SU-DHL-6 (cell line): ENCODE results near the gene GNPNAT1.

Source experiments
- H2AFZ ChIP-seq: fragments of 200-600 bp; sonication (generic); 2 replicates; pipeline ENCODE4 v1.6.1; 2014; ENCODE audit warnings: low read depth, mild to moderate bottlenecking, moderate library complexity, mixed read lengths, antibody characterized with exemption, low read length; ENCODE audit not compliant: severe bottlenecking
- H3F3A ChIP-seq: fragments of 200-600 bp; shearing (Covaris generic); 2 replicates; pipeline ENCODE4 v1.6.0; 2016; ENCODE audit warnings: antibody characterized with exemption, mild to moderate bottlenecking; ENCODE audit not compliant: insufficient read depth
- H3K27ac ChIP-seq: fragments of 200-600 bp; sonication (generic); 2 replicates; pipeline ENCODE4 v1.5.1; 2016; ENCODE audit warnings: low read depth, mild to moderate bottlenecking, low read length, moderate library complexity, mixed read lengths
- H3K27me3 ChIP-seq: fragments of 200-600 bp; sonication (generic), shearing (Covaris generic); 2 replicates; pipeline ENCODE4 v1.6.0; 2014; ENCODE audit warnings: mild to moderate bottlenecking, low read length
- H3K36me3 ChIP-seq: fragments of 200-600 bp; sonication (generic); 2 replicates; pipeline ENCODE4 v1.6.1; 2014; ENCODE audit warnings: mild to moderate bottlenecking, low read length, mixed read lengths
- H3K4me2 ChIP-seq: fragments of 300-600, 200-600 bp; shearing (Covaris generic), sonication (generic); 2 replicates; pipeline ENCODE4 v1.6.0; 2014; ENCODE audit warnings: low read length, low read depth, mild to moderate bottlenecking; ENCODE audit not compliant: poor library complexity, severe bottlenecking
- H3K4me3 ChIP-seq: fragments of 200-600 bp; sonication (generic); 2 replicates; pipeline ENCODE4 v1.5.1; 2014; ENCODE audit warnings: antibody characterized with exemption, low read length, mild to moderate bottlenecking, mixed read lengths; ENCODE audit not compliant: insufficient read depth, poor library complexity, severe bottlenecking
- H3K79me2 ChIP-seq: fragments of 200-600 bp; sonication (generic); 2 replicates; pipeline ENCODE4 v1.6.1; 2014; ENCODE audit warnings: mild to moderate bottlenecking, low read length, moderate library complexity; ENCODE audit not compliant: insufficient read depth
- H3K9ac ChIP-seq: fragments of 200-600 bp; sonication (generic); 2 replicates; pipeline ENCODE4 v1.7.0; 2014; ENCODE audit warnings: mild to moderate bottlenecking, low read length
- H3K9me2 ChIP-seq: fragments of 200-600 bp; sonication (generic); replicated peaks from 2 replicates; pipeline ENCODE4 v1.6.1; 2014; ENCODE audit warnings: low read length; ENCODE audit not compliant: insufficient read depth
- H3K9me3 ChIP-seq: fragments of 200-600 bp; sonication (generic); 2 replicates; pipeline ENCODE4 v1.6.1; 2014; ENCODE audit warnings: low read length, mixed read lengths; ENCODE audit not compliant: insufficient read depth
- H4K20me1 ChIP-seq: fragments of 200-600 bp; sonication (generic); 2 replicates; pipeline ENCODE4 v1.6.1; 2014; ENCODE audit warnings: low read depth, mild to moderate bottlenecking, antibody characterized with exemption, low read length, moderate library complexity, mixed read lengths
- CTCF ChIP-seq: fragments of 200-600 bp; sonication (generic); IDR thresholded peaks from one replicate; pipeline ENCODE4 v1.5.1; 2017; ENCODE audit warnings: antibody characterized with exemption, mild to moderate bottlenecking, low read length, moderate library complexity; ENCODE audit not compliant: insufficient read depth, poor library complexity, severe bottlenecking
- EZH2phosphoT487 ChIP-seq: fragments of 200-600 bp; sonication (generic), shearing (Covaris generic); conservative IDR thresholded peaks from 2 replicates; pipeline ENCODE4 v1.6.1; 2018; ENCODE audit warnings: mild to moderate bottlenecking, antibody characterized with exemption, low read length, moderate library complexity, mixed read lengths

GNPNAT1 gene

GRCh38 chr14:52825085-52825484 lies 33.7 kb upstream of the GNPNAT1 start:
- Histone ChIP-seq H3F3A (no peaks in the 10 kb centered on the region), H3K27ac (no peak overlapping the region), H3K4me3 (no peak overlapping the region), H3K9ac (no peak overlapping the region), H3K4me2 (no peak overlapping the region), H2AFZ (no peak overlapping the region), H3K9me2 (no peaks in the 10 kb centered on the region), H3K27me3 (no peaks in the 10 kb centered on the region), H4K20me1 (no peaks in the 10 kb centered on the region), H3K79me2 (no peaks in the 10 kb centered on the region), H3K9me3 (no peaks in the 10 kb centered on the region), H3K36me3 (no peaks in the 10 kb centered on the region)
- no peak for TF ChIP-seq EZH2phosphoT487
- no peak for TF ChIP-seq CTCF

- TF ChIP-seq EZH2phosphoT487 (no peak), CTCF (no peak)
- H3K9ac ChIP-seq = no peak overlapping the region
- H3K4me2 ChIP-seq = no peak overlapping the region
- H3K27ac ChIP-seq = no peak overlapping the region
- no peak overlapping the region for H3K4me3 ChIP-seq
- H2AFZ ChIP-seq = no peak overlapping the region
- H3K79me2 ChIP-seq = no peaks in the 10 kb centered on the region
- H3F3A ChIP-seq = no peaks in the 10 kb centered on the region
- H3K27me3 ChIP-seq = no peaks in the 10 kb centered on the region
- H3K9me2 ChIP-seq = no peaks in the 10 kb centered on the region
- no peaks in the 10 kb centered on the region for H3K36me3 ChIP-seq
- no peaks in the 10 kb centered on the region for H3K9me3 ChIP-seq
- H4K20me1 ChIP-seq = no peaks in the 10 kb centered on the region
These were observed 33.1 kb upstream of the GNPNAT1 start for GRCh38 chr14:52824462-52824861.

GRCh38 chr14:52821805-52822250 lies 30.4 kb upstream of the GNPNAT1 start:
- Histone ChIP-seq H2AFZ (no peak overlapping the region), H3K36me3 (no peaks in the 10 kb centered on the region)

More at GRCh38 chr14:52821805-52822250, 30.4 kb upstream of the GNPNAT1 start:
- H3K9me3 ChIP-seq = no peaks in the 10 kb centered on the region
- H3K27ac ChIP-seq = no peak overlapping the region
- H3K4me2 ChIP-seq = no peak overlapping the region
- no peaks in the 10 kb centered on the region for H3K27me3 ChIP-seq
- no peak for TF ChIP-seq CTCF
- no peak for TF ChIP-seq EZH2phosphoT487
- no peaks in the 10 kb centered on the region for H3K79me2 ChIP-seq
- H3K9me2 ChIP-seq = no peaks in the 10 kb centered on the region
- no peaks in the 10 kb centered on the region for H3F3A ChIP-seq
- no peaks in the 10 kb centered on the region for H4K20me1 ChIP-seq
- H3K4me3 ChIP-seq = no peak overlapping the region
- H3K9ac ChIP-seq = no peak overlapping the region
